CD4-positive, CD25-positive, alpha-beta regulatory T cell (primary cell): ENCODE results near the gene EN1. TPM values are rescaled to one million over a fixed set of nuclear protein-coding genes. Genes with fewer than 3 reads are reported as not detected.

ENCODE experiments used
- ATAC-seq, 2 donors: fragments of 150-1000 bp; cut with Tn5 transposase; one replicate each; pipeline ENCODE4 v1.10.0; 2021; ENCODE audit warnings: low read depth in 2 of 2, moderate number of reproducible peaks in 2 of 2, moderate library complexity in 1 of 2
- DNase-seq, 3 donors: peaks; one replicate each; pipeline versions ENCODE4 v3.0.0 to v3.0.0-alpha.2; 2012 to 2022; ENCODE audit warnings: mixed read lengths in 1 of 3
- H3K27ac ChIP-seq: one replicate; pipeline ENCODE4 v1.7.0; 2013; ENCODE audit warnings: mild to moderate bottlenecking, low read length; ENCODE audit not compliant: insufficient read depth, poor library complexity, severe bottlenecking
- H3K27me3 ChIP-seq: one replicate; pipeline ENCODE4 v1.7.0; 2013; ENCODE audit warnings: low read length; ENCODE audit not compliant: control insufficient read depth, insufficient read depth
- H3K36me3 ChIP-seq: one replicate; pipeline ENCODE4 v1.7.0; 2013; ENCODE audit warnings: mild to moderate bottlenecking, low read length, moderate library complexity; ENCODE audit not compliant: control insufficient read depth, insufficient read depth
- H3K4me1 ChIP-seq: 2 replicates; pipeline ENCODE4 v1.7.0; 2013; ENCODE audit warnings: mild to moderate bottlenecking, low read length; ENCODE audit not compliant: insufficient read depth, control insufficient read depth, poor library complexity, severe bottlenecking
- H3K4me3 ChIP-seq: one replicate; pipeline ENCODE4 v1.7.0; 2013; ENCODE audit warnings: low read depth, mild to moderate bottlenecking, low read length, moderate library complexity
- H3K9me3 ChIP-seq, 2 experiments: 1 replicate in 1 of 2; 2 replicates in 1 of 2; pipeline ENCODE4 v1.7.0; 2013; ENCODE audit warnings: low read length in 2 of 2, mild to moderate bottlenecking in 1 of 2, moderate library complexity in 1 of 2; ENCODE audit not compliant: control insufficient read depth in 2 of 2
- H3K27ac Mint-ChIP-seq, 3 donors: one replicate each; pipeline ENCODE4 v1.8.0; 2020 to 2022; ENCODE audit warnings: mild to moderate bottlenecking in 3 of 3, mixed read lengths in 3 of 3, moderate library complexity in 2 of 3
- H3K27me3 Mint-ChIP-seq: one replicate; pipeline ENCODE4 v1.8.0; 2022; ENCODE audit warnings: mild to moderate bottlenecking, mixed read lengths
- H3K36me3 Mint-ChIP-seq: one replicate; pipeline ENCODE4 v1.8.0; 2020; ENCODE audit warnings: mixed read lengths
- H3K4me1 Mint-ChIP-seq, 4 donors: one replicate each; pipeline ENCODE4 v1.8.0; 2020 to 2022; ENCODE audit warnings: mixed read lengths in 4 of 4, mild to moderate bottlenecking in 1 of 4
- H3K4me3 Mint-ChIP-seq, 4 donors: one replicate each; pipeline ENCODE4 v1.8.0; 2020 to 2022; ENCODE audit warnings: mild to moderate bottlenecking in 4 of 4, mixed read lengths in 4 of 4, moderate library complexity in 3 of 4
- H3K9me3 Mint-ChIP-seq, 7 donors: one replicate each; pipeline ENCODE4 v1.8.0; 2020 to 2022; ENCODE audit warnings: mixed read lengths in 7 of 7, mild to moderate bottlenecking in 3 of 7, moderate library complexity in 2 of 7
- polyA plus RNA-seq, 4 donors: library from polyadenylated mRNA; unstranded; fragments of 300-500 nt; fragmentation: Illumina TruSeq; gene quantifications; one replicate each; pipeline ENCODE4 v1.2.3, GENCODE V29; 2021
- total RNA-seq: library from RNA; stranded (reverse); gene quantifications from one replicate; pipeline ENCODE4 v1.2.3, GENCODE V29; 2022

The EN1 gene
- total and polyA plus RNA-seq, 5 donors from 2014 or later = not detected

GRCh38 chr2:118859157-118859770 is 11.8 kb upstream of the EN1 start:
- peaks cover 24% of the 10 kb centered on the region for H3K4me1 ChIP-seq
- H3K4me3 ChIP-seq = no peak overlapping the region
- H3K27me3 ChIP-seq = peaks cover 24% of the 10 kb centered on the region
- H3K9me3 ChIP-seq = no peaks in the 10 kb centered on the region
- no peaks in the 10 kb centered on the region for H3K36me3 ChIP-seq
- Mint-ChIP-seq H3K27ac (peak overlapping the region in 1 of 3 donors; percentile 56), H3K4me3 (no peak overlapping the region), H3K9me3 (peaks cover 0 to 2% (median 0%) of the 10 kb centered on the region in 7 donors), H3K27me3 (peaks cover 79% of the 10 kb centered on the region), H3K4me1 (peaks cover 0 to 21% (median 8%) of the 10 kb centered on the region in 4 donors), H3K36me3 (no peaks in the 10 kb centered on the region)
- no peak for ATAC-seq
- DNase-seq = no peak
- H3K27ac ChIP-seq = no peak overlapping the region

- Mint-ChIP-seq H3K4me3 (no peak overlapping the region), H3K4me1 (peaks cover 0 to 24% (median 9%) of the 10 kb centered on the region in 4 donors), H3K36me3 (no peaks in the 10 kb centered on the region), H3K27me3 (peaks cover 80% of the 10 kb centered on the region), H3K27ac (no peak overlapping the region), H3K9me3 (peaks cover 0 to 2% (median 0%) of the 10 kb centered on the region in 7 donors)
- peaks cover 24% of the 10 kb centered on the region for H3K4me1 ChIP-seq
- H3K36me3 ChIP-seq = no peaks in the 10 kb centered on the region
- ATAC-seq = no peak
- H3K4me3 ChIP-seq = no peak overlapping the region
- H3K27me3 ChIP-seq = peaks cover 26% of the 10 kb centered on the region
- no peak for DNase-seq
- H3K9me3 ChIP-seq = no peaks in the 10 kb centered on the region
- no peak overlapping the region for H3K27ac ChIP-seq
These were observed 11.2 kb upstream of the EN1 start for GRCh38 chr2:118858485-118859156.

GRCh38 chr2:118857677-118858484 is 10.4 kb upstream of the EN1 start:
- Mint-ChIP-seq H3K4me1 (peaks cover 0 to 27% (median 9%) of the 10 kb centered on the region in 4 donors), H3K27me3 (peaks cover 84% of the 10 kb centered on the region), H3K27ac (no peak overlapping the region), H3K36me3 (no peaks in the 10 kb centered on the region), H3K9me3 (peaks cover 0 to 2% (median 0%) of the 10 kb centered on the region in 7 donors), H3K4me3 (peak overlapping the region in 2 of 4 donors; percentile 8 to 32)
- Histone ChIP-seq H3K9me3 (no peaks in the 10 kb centered on the region), H3K27ac (no peak overlapping the region), H3K36me3 (no peaks in the 10 kb centered on the region), H3K4me1 (peaks cover 24% of the 10 kb centered on the region), H3K27me3 (peaks cover 28% of the 10 kb centered on the region), H3K4me3 (no peak overlapping the region)
- DNase-seq (no peak), ATAC-seq (no peak)

- Histone ChIP-seq H3K9me3 (no peaks in the 10 kb centered on the region), H3K27me3 (peaks cover 27% of the 10 kb centered on the region)
- no peak overlapping the region for H3K27ac Mint-ChIP-seq
These were observed 9.7 kb upstream of the EN1 start for GRCh38 chr2:118856978-118857676.

GRCh38 chr2:118856330-118856977 is 9.0 kb upstream of the EN1 start:
- Mint-ChIP-seq H3K9me3 (peaks cover 0 to 2% (median 0%) of the 10 kb centered on the region in 7 donors), H3K4me3 (peak overlapping the region in 3 of 4 donors; percentile 47 to 74 (median 48)), H3K36me3 (no peaks in the 10 kb centered on the region), H3K27ac (no peak overlapping the region), H3K27me3 (peaks cover 84% of the 10 kb centered on the region), H3K4me1 (peaks cover 0 to 31% (median 9%) of the 10 kb centered on the region in 4 donors)
- H3K9me3 ChIP-seq = no peaks in the 10 kb centered on the region
- no peak overlapping the region for H3K4me3 ChIP-seq
- no peaks in the 10 kb centered on the region for H3K36me3 ChIP-seq
- DNase-seq (no peak), ATAC-seq (no peak)
- peaks cover 26% of the 10 kb centered on the region for H3K27me3 ChIP-seq
- H3K4me1 ChIP-seq = peaks cover 24% of the 10 kb centered on the region
- H3K27ac ChIP-seq = no peak overlapping the region

More at GRCh38 chr2:118856978-118857676, 9.7 kb upstream of the EN1 start:
- Mint-ChIP-seq H3K9me3 (peaks cover 0 to 2% (median 0%) of the 10 kb centered on the region in 7 donors), H3K36me3 (no peaks in the 10 kb centered on the region), H3K4me3 (no peak overlapping the region), H3K27me3 (peaks cover 84% of the 10 kb centered on the region), H3K4me1 (peaks cover 0 to 31% (median 9%) of the 10 kb centered on the region in 4 donors)
- no peak overlapping the region for H3K27ac ChIP-seq
- ATAC-seq = no peak
- H3K4me3 ChIP-seq = no peak overlapping the region
- H3K36me3 ChIP-seq = no peaks in the 10 kb centered on the region
- no peak for DNase-seq
- peaks cover 24% of the 10 kb centered on the region for H3K4me1 ChIP-seq

DNA sequence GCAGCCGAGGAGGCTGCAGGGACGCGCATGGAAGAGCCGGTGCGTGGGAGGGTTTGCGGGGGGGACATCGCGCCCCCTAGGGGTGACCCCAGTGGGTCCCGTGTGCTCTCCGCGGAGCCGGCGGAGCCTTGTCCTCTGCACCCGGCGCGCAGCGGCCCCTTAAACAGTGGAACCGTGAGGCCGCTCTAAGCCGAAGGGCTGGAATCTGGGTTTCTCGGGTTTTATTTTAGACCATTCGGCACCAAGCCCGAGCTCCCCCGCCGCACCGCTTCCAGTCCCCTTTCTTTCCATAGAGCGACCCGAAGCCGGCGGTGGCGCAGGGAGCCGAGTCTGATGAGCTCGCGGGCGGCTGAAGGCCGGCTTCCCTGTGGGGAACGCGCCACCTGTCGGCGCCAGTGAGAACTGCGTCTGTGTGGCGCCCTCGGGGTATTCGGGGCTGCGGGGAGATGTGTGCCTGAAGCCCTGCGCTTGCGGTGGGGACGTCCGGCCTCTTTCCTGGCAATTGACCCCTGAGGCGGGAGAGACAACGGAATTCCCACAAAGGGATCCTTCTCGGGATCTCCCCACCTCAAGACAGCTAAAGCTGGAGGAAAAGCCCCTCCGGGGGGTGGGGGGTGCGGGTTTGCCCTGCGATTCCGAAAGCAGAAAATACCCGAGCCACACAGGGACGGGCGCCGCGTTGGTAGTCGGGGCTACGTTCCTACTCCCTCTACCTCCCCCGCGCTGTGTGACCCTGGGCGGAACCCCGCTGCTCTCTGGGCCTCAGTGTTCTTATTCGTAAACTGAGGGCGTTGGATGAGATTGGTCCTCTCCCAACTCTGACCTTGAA is 8.2 kb upstream of the EN1 start:
- H3K27ac ChIP-seq = no peak overlapping the region
- H3K9me3 ChIP-seq = no peaks in the 10 kb centered on the region
- peak overlapping the region; percentile 19 to 74 (median 49) for H3K4me3 Mint-ChIP-seq
- peak; percentile 58 to 75 (median 75) for DNase-seq
- H3K4me1 ChIP-seq = peaks cover 24% of the 10 kb centered on the region
- H3K27me3 ChIP-seq = peaks cover 26% of the 10 kb centered on the region
- H3K36me3 ChIP-seq = no peaks in the 10 kb centered on the region
- H3K4me3 ChIP-seq = no peak overlapping the region
- peaks cover 0 to 31% (median 9%) of the 10 kb centered on the region in 4 donors for H3K4me1 Mint-ChIP-seq
- peak; percentile 73 to 77 for ATAC-seq
- H3K27me3 Mint-ChIP-seq = peaks cover 85% of the 10 kb centered on the region
- H3K9me3 Mint-ChIP-seq = peaks cover 0 to 5% (median 0%) of the 10 kb centered on the region in 7 donors
- peak overlapping the region in 1 of 3 donors; percentile 43 for H3K27ac Mint-ChIP-seq
- no peaks in the 10 kb centered on the region for H3K36me3 Mint-ChIP-seq
